ENCODE data around the gene C1orf210. TPM values are rescaled to one million over a fixed set of nuclear protein-coding genes. Genes with fewer than 3 reads are reported as not detected.
A peak's percentile ranks its signal among the peaks of the same experiment; 100 is the strongest.

The C1orf210 gene
- total RNA-seq, 1 experiment from 2014 or later: 58.2 TPM

GRCh38 chr1:43251024-43251423 lies 34.4 kb downstream of the C1orf210 start:
- no peak for DNase-seq (ENCODE audit: low spot score)

GRCh38 chr1:43250351-43250761 lies 35.0 kb downstream of the C1orf210 start:
- DNase-seq (ENCODE audit: low spot score): no peak

GRCh38 chr1:43247256-43247921 lies 38.0 kb downstream of the C1orf210 start:
- peak; percentile 7 for DNase-seq (ENCODE audit: low spot score)

GRCh38 chr1:43246466-43247213 lies 38.7 kb downstream of the C1orf210 start:
- peak; percentile 6 for DNase-seq (ENCODE audit: low spot score)

GRCh38 chr1:43243299-43243698 lies 42.1 kb downstream of the C1orf210 start:
- DNase-seq (ENCODE audit: low spot score): no peak

- peak; percentile 26 for DNase-seq (ENCODE audit: low spot score)
Observed at GRCh38 chr1:43241413-43241836, 44.0 kb downstream of the C1orf210 start.

GRCh38 chr1:43239484-43239883 lies 45.9 kb downstream of the C1orf210 start:
- DNase-seq (ENCODE audit: low spot score): no peak

- no peak for DNase-seq (ENCODE audit: low spot score)
Observed at GRCh38 chr1:43238991-43239469, 46.4 kb downstream of the C1orf210 start.

GRCh38 chr1:43238085-43238484 lies 47.3 kb downstream of the C1orf210 start:
- peak; percentile 87 for DNase-seq (ENCODE audit: low spot score)

GRCh38 chr1:43237121-43237520 lies 48.3 kb downstream of the C1orf210 start:
- no peak for DNase-seq (ENCODE audit: low spot score)

GRCh38 chr1:43235451-43236121 lies 49.8 kb downstream of the C1orf210 start:
- DNase-seq (ENCODE audit: low spot score): peak; percentile 11

- DNase-seq (ENCODE audit: low spot score): no peak
Observed at GRCh38 chr1:43235040-43235439, 50.3 kb downstream of the C1orf210 start.

GRCh38 chr1:43234267-43234666 lies 51.1 kb downstream of the C1orf210 start:
- no peak for DNase-seq (ENCODE audit: low spot score)

GRCh38 chr1:43233631-43234030 lies 51.8 kb downstream of the C1orf210 start:
- DNase-seq (ENCODE audit: low spot score): no peak

- no peak for DNase-seq (ENCODE audit: low spot score)
Observed at GRCh38 chr1:43232482-43232881, 52.9 kb downstream of the C1orf210 start.

- no peak for DNase-seq (ENCODE audit: low spot score)
Observed at GRCh38 chr1:43232074-43232473, 53.3 kb downstream of the C1orf210 start.

Other genes starting within 250 kb of the C1orf210 start
- gene EBNA1BP2, start 113.3 kb downstream of the C1orf210 start, total RNA-seq (2014; rRNA removed; shearing (Covaris generic)): 112 and 134 TPM in 2 replicates
- gene CFAP57, start 113.3 kb downstream of the C1orf210 start, total RNA-seq (2014; rRNA removed; shearing (Covaris generic)): 0.38 and 0.99 TPM in 2 replicates
- 64.2 and 65.2 TPM in 2 replicates for gene TMEM125, start 15.6 kb downstream of the C1orf210 start, total RNA-seq (2014; rRNA removed; shearing (Covaris generic))
- not detected in 2 replicates for gene TIE1, start 15.4 kb upstream of the C1orf210 start, total RNA-seq (2014; rRNA removed; shearing (Covaris generic))
- gene MPL, start 52.2 kb upstream of the C1orf210 start, total RNA-seq (2014; rRNA removed; shearing (Covaris generic)): 0.79 TPM in 1 of 2 replicates, not detected in the other
- gene CDC20, start 73.4 kb upstream of the C1orf210 start, total RNA-seq (2014; rRNA removed; shearing (Covaris generic)): 278 and 304 TPM in 2 replicates
- 160 and 176 TPM in 2 replicates for gene ELOVL1, start 82.4 kb upstream of the C1orf210 start, total RNA-seq (2014; rRNA removed; shearing (Covaris generic))
- gene MED8, start 104.2 kb upstream of the C1orf210 start, total RNA-seq (2014; rRNA removed; shearing (Covaris generic)): 33.9 and 36.5 TPM in 2 replicates
- gene SZT2, start 104.3 kb upstream of the C1orf210 start, total RNA-seq (2014; rRNA removed; shearing (Covaris generic)): 17.5 and 21.9 TPM in 2 replicates
- 59.7 and 69.1 TPM in 2 replicates for gene HYI, start 168.3 kb upstream of the C1orf210 start, total RNA-seq (2014; rRNA removed; shearing (Covaris generic))
- gene PTPRF, start 245.3 kb upstream of the C1orf210 start, total RNA-seq (2014; rRNA removed; shearing (Covaris generic)): 101 and 122 TPM in 2 replicates